ENCODE results near the gene WDR11.

- TF ChIP-seq CTCF (IDR thresholded peaks at IDR 0.05 in 8 of 11, conservative IDR thresholded peaks at IDR 0.05 in 3 of 11) (no peak), POLR2A (IDR thresholded peaks at IDR 0.05) (no peak), POLR2AphosphoS5 (IDR thresholded peaks at IDR 0.05) (no peak)
These were observed 36.3 kb downstream of the WDR11 start for GRCh38 chr10:120887482-120887881.

All from spleen (tissue), 7 donors.